HuH-7 (cell line): ENCODE measurements around the gene RANBP1.

ENCODE experiments used
- DNase-seq: peaks from one replicate; pipeline ENCODE4 v3.0.0; 2011; ENCODE audit warnings: low spot score

RANBP1 gene

DNA sequence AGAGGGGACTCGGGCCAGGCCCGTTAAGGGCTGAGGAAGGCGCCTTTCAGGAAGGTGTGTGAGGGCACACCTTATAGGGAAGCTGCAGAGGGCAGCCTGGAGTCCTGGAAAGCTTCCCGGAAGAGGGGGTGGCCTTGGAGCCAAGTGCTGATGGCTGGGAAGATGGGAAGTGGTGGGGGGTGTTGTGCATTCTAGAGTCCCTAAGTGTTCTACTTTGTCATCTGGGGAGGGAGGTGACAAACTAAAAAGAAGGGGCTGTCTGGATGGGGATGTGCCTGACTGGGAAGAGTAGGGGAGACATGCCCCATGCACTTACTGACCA is 22.5 kb downstream of the RANBP1 start:
- no peak for DNase-seq

DNA sequence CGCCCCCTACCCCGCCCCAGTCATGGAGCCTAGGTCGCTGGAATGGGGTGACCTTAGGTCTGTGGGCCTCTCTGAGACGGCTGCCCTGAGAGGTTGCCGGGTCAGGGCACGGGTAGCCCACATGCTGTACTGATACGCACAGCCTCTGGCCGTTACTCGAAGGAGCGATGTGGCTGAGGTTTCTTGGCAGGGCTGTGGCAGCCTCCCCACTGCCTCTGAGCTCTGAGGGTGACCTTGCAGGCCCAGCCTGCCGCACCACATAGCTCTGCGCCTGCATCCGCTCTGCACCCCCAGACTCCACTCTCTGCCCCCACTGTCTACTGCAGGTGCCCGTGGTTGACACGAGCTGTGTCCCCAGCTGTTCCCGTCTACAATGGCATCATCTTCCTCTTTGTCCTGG is 23.0 kb downstream of the RANBP1 start:
- DNase-seq: no peak

DNA sequence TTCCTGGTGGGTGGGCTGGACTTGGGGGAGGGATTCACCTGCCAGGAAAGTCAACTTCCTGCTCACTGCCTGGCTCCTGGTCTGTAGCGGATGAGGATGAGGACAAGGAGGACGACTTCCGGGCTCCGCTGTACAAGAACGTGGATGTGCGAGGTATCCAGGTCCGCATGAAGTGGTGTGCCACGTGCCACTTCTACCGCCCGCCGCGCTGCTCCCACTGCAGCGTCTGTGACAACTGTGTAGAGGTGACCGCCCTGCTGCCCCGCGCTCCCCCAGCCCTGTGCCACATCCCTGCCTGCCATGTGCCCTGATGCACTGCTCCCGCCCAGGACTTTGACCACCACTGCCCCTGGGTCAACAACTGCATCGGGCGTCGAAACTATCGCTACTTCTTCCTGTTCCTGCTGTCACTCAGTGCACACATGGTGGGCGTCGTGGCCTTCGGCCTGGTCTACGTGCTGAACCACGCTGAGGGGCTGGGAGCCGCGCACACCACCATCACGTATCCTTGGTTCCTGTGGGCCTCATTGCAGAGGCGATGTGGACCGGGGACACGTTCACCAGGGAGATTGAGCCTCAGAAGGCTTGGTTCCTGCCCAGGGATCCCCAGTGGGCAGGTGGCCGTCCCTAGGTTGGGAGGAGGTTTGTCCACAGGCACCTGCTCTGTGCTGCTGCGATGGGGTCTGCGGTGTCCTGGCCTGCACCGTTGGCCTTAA is 23.6 kb downstream of the RANBP1 start:
- no peak for DNase-seq

GRCh38 chr22:20140107-20140445 is 24.2 kb downstream of the RANBP1 start:
- no peak for DNase-seq

DNA sequence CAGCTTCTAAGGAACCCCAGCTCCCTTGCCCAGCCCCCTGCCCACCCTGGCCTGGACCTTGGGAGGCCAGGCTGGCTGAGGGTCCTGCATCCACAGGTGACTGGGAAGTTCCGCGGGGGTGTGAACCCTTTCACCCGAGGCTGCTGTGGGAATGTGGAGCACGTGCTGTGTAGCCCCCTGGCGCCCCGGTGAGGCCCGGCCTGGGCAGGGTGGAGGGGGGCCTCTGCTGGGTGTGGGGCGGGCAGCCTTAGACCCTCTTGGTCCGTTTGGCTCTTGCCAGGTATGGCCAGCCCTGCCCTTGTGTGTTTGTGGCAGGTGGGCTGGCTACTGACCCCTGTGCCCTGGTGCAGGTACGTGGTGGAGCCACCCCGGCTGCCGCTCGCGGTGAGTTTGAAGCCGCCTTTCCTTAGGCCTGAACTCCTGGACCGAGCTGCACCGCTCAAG is 24.6 kb downstream of the RANBP1 start:
- DNase-seq: no peak

GRCh38 chr22:20141186-20142077 is 25.5 kb downstream of the RANBP1 start:
- DNase-seq: no peak

DNA sequence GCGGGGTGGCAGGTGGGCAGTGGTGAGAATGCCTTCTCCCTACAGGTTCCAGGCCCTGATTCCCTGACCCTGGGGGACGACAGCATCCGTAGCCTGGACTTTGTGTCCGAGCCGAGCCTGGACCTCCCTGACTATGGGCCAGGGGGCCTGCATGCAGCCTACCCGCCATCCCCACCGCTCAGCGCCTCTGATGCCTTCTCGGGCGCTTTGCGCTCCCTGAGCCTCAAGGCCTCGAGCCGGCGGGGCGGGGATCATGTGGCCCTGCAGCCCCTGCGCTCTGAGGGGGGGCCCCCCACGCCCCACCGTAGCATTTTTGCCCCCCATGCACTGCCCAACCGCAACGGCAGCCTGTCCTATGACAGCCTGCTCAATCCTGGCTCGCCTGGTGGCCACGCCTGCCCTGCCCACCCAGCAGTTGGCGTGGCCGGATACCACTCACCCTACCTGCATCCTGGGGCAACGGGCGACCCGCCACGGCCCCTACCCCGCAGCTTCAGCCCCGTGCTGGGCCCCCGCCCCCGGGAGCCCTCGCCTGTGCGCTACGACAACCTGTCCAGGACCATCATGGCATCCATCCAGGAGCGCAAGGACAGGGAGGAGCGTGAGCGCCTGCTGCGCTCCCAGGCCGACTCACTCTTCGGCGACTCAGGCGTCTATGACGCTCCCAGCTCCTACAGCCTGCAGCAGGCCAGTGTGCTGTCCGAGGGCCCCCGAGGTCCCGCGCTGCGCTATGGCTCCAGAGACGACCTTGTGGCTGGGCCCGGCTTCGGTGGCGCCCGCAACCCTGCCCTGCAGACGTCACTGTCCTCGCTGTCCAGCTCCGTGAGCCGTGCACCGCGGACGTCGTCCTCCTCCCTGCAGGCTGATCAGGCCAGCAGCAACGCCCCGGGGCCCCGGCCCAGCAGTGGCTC is 27.1 kb downstream of the RANBP1 start:
- no peak for DNase-seq

GRCh38 chr22:20143883-20144665 is 28.2 kb downstream of the RANBP1 start:
- DNase-seq: no peak

DNA sequence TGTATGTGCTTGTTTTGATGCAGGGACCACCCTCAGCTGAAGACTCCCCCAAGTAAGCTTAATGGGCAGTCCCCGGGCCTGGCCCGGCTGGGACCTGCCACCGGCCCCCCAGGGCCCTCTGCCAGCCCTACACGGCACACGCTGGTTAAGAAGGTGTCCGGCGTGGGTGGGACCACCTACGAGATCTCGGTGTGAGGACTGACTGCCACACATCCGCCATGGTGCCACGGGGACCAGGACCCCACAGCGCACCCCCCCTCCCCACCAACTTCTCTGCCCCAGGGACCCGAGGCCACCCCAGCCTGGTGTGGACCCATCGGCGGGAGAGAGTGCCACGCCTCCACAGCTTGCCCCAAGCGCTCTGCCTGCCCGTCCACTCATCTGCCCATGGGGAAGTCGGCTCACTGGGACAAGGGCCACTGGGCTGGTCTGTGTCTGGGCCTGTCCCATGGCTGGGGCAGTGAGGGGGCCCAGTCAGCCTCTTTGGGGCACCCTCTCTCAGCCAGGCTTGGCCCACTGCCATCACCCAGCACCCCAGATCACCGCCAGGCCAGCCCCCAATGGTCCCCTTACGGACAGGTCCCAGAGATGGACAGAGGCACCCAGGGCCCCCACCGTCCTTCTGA is 29.4 kb downstream of the RANBP1 start:
- DNase-seq: no peak

- DNase-seq: no peak
Measured at GRCh38 chr22:20145832-20146223, 29.9 kb downstream of the RANBP1 start.

DNA sequence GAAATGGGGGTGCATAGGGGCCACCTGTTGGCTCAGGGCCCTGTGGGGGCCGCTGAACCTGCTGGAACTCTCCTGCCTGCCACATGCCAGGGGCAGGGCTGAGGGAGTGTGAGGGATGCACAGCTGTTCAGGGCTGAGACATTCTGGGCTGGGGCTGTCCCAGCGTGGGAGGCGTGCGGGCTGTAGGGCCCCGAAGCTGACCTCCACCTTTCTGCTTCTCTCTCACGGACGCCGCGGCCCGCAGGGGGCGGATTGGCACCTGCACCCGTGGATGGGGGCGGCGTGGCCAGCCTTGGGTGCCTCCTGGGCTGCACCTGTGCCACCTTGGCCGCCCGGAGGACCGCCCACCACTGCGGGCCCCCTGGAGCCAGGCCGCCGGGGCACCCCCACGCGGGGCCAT is 30.9 kb downstream of the RANBP1 start:
- DNase-seq: no peak

GRCh38 chr22:20147237-20147988 is 31.5 kb downstream of the RANBP1 start:
- DNase-seq: no peak

DNA sequence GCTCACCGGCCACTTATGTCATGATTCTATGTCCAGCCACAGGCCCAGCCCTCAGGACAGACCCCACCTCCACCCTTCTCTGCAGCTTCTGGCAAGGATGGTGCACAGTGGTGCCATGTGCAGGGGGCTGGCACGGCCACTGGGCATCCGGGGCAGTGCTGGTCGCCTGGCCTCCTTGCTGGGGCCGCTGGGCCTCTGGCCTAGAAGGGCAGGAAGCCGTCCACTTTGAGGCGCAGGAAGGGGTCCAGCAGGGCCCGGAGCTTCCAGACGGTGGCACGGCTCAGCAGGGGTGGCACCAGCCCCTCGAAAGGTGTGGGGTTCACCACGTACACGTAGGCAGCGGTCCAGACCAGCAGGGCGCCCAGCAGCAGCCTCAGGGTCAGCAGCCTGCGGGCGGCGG is 32.5 kb downstream of the RANBP1 start:
- DNase-seq: no peak

- no peak for DNase-seq
Measured at GRCh38 chr22:20149257-20150250, 33.6 kb downstream of the RANBP1 start.

DNA sequence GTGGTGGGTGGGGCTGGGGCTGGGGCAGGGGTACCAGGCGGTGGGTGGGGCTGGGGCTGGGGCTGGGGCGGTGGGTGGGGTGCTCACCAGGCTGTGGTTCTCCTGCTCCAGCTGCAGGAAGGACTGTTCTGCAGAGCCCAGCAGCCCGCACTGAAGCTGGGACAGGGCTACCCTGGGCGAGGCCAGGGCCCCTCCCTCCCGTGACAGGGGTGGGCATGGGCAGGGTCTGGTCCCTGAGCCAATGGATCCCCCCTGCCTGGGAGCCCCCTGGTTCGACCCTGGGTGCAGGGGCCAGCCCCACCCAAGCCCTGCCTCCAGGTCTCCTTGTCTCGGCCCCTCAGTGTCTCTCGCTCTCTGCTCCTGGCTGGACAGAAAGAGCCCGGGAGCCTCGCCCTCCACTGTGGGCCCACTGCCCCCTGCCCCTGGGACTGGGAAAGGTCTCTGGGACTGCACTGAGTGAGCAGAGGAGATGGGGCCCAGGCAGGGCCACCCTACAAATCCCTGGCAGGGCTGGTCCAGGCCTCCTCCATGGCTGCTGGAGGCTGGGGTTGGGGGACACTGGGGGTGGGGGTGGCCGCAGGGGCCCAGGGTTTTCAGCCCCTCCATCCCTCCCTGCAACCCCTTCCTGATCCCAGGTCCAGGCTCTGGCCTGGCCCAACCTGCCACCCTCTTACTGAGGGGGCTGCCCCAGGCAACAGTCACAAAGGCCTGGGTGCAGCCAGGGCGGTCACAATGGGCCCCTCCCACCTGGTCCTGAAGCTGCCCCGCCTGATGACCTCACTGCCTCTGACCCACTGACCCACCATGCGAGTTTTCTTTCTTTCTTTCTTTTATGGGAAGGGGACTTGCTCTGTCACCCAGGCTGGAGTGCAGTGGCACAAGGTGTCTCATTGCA is 34.7 kb downstream of the RANBP1 start, which contains the start of gene CCDC188:
CCDC188 (minus strand) TSS at position 675 of the 895 bp plus-strand sequence; CDS start at position 606, 69 bp downstream.
- no peak for DNase-seq

DNA sequence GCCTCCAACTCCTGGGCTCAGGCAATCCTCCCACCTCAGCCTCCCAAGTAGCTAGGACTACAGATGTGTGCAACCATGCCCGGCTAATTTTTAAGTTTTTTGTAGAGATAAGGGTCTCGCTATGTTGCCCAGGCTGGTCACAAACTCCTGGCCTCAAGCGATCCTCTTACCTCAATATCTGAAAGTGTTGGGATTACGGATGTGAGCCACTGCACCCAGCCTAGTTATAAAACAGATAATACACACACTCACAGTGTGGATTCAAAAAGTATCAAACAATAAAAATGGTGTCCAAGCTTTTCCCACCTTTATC is 35.3 kb downstream of the RANBP1 start:
- DNase-seq: no peak

DNA sequence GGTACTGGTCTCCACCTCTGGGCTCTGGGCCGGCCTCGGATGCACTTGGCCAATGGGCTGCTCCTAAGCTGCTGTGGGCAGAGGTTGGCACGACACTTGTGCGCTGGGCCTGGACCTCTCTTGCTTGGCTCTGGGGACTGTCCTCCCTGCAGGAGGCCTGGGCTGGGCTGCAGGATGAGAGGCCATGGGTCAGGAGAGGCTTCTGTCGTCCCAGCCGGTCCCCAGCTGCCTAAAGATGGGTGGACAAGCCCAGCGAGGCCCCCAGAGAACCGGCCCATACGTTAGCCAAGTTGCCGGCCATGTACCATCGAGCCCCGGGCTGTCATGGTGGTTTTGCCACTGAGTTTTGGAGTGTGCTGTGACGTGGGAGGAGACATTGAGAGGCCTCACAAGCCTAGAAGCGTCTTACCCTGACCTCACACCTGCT is 36.6 kb downstream of the RANBP1 start:
- no peak for DNase-seq

- peak; percentile 42 for DNase-seq
Measured at GRCh38 chr22:20153945-20154344, 38.0 kb downstream of the RANBP1 start.
